HCT116 (cell line): ENCODE data around the gene GDPD3. TPM values are rescaled to one million over a fixed set of nuclear protein-coding genes. Genes with fewer than 3 reads are reported as not detected.

Experiments
- ATAC-seq: fragments of 200-7000 bp; cut with Tn5 transposase; 2 replicates; pipeline ENCODE4 v1.9.1; 2020; ENCODE audit warnings: mild to moderate bottlenecking, moderate library complexity
- BruUV-seq: library from RNA; stranded (reverse); fragments of 400-500 nt; replicated peaks from 2 replicates; lab custom pipeline; 2021; lab: Mats Ljungman, UMichigan
- CTCF ChIA-PET: fragments of 300-600 bp; sonication (Branson Sonifier 250); formaldehyde crosslinking; loops from one replicate; lab custom pipeline; 2021; ENCODE audit warnings: antibody characterized with exemption; lab: Charles Lee
- POLR2A ChIA-PET: fragments of 300-600, 350-600 bp; sonication (Branson Sonifier 250); formaldehyde crosslinking; loops from one replicate; lab custom pipeline; 2021; ENCODE audit warnings: antibody characterized with exemption; lab: Charles Lee
- RAD21 ChIA-PET, 2 experiments: fragments of 300-600 bp; sonication (Branson Sonifier 250); formaldehyde crosslinking; loops; one replicate each; lab custom pipeline; 2023; ENCODE audit warnings: low total read pairs in 2 of 2; ENCODE audit not compliant: uncharacterized antibody in 2 of 2, unreplicated experiment in 2 of 2, low non-redundant PET in 1 of 2; lab: Charles Lee
- DNase-seq: peaks from one replicate; pipeline ENCODE4 v3.0.0-alpha.2; 2010; ENCODE audit warnings: low read depth, low spot score
- H2AFZ ChIP-seq: fragments of 200-600 bp; shearing (Covaris generic), sonication (generic); 2 replicates; pipeline ENCODE4 v1.6.1; 2017; ENCODE audit warnings: low read depth, mixed run types, mixed read lengths, antibody characterized with exemption, low read length; ENCODE audit not compliant: poor library complexity, severe bottlenecking
- H3K27ac ChIP-seq: 2 replicates; pipeline ENCODE4 v1.5.1; 2012; ENCODE audit warnings: low read depth, low read length
- H3K27me3 ChIP-seq: fragments of 200-600 bp; sonication (generic); 2 replicates; pipeline ENCODE4 v1.6.1; 2016; ENCODE audit warnings: mixed run types, low read length, mixed read lengths; ENCODE audit not compliant: insufficient read depth
- H3K36me3 ChIP-seq, 2 experiments: fragments of 200-500 bp in 1 of 2; fragments of 200-600 bp in 1 of 2; sonication (Bioruptor generic) in 1 of 2; sonication (generic) in 1 of 2; 2 replicates each; pipeline versions ENCODE4 v1.5.1 to v1.6.1; 2014 to 2016; ENCODE audit warnings: low read length in 2 of 2, inconsistent platforms in 1 of 2, mixed read lengths in 1 of 2, mixed run types in 1 of 2; ENCODE audit not compliant: insufficient read depth in 2 of 2, control insufficient read depth in 1 of 2
- H3K4me1 ChIP-seq, 2 experiments: fragments of 200-600 bp in 1 of 2; sonication (generic) in 1 of 2; 2 replicates each; pipeline versions ENCODE4 v1.5.1 to v1.6.1; 2012 to 2017; ENCODE audit warnings: low read length in 2 of 2, inconsistent platforms in 1 of 2, mild to moderate bottlenecking in 1 of 2, mixed read lengths in 1 of 2, mixed run types in 1 of 2, moderate library complexity in 1 of 2; ENCODE audit not compliant: insufficient read depth in 2 of 2, control insufficient read depth in 1 of 2
- H3K4me2 ChIP-seq: fragments of 200-600 bp; sonication (generic); 2 replicates; pipeline ENCODE4 v1.6.1; 2017; ENCODE audit warnings: mixed run types, low read length, mixed read lengths
- H3K4me3 ChIP-seq, 2 experiments: fragments of 200-600 bp in 1 of 2; sonication (generic) in 1 of 2; replicated peaks in 1 of 2; 2 replicates each; pipeline ENCODE4 v1.5.1; 2011 to 2016; ENCODE audit warnings: low read length in 2 of 2, control low read depth in 1 of 2, low read depth in 1 of 2, mild to moderate bottlenecking in 1 of 2, mixed read lengths in 1 of 2, mixed run types in 1 of 2
- H3K79me2 ChIP-seq: fragments of 200-600 bp; sonication (generic); 2 replicates; pipeline ENCODE4 v1.6.1; 2017; ENCODE audit warnings: mild to moderate bottlenecking, mixed run types, low read length, moderate library complexity, mixed read lengths; ENCODE audit not compliant: insufficient read depth
- H3K9ac ChIP-seq: fragments of 200-600 bp; sonication (generic); 2 replicates; pipeline ENCODE4 v1.6.1; 2016; ENCODE audit warnings: low read length, mixed read lengths
- H3K9me2 ChIP-seq: fragments of 200-600 bp; sonication (generic), shearing (Covaris generic); 2 replicates; pipeline ENCODE4 v1.6.1; 2017; ENCODE audit warnings: mixed run types, mild to moderate bottlenecking, moderate library complexity; ENCODE audit not compliant: insufficient read depth
- H3K9me3 ChIP-seq, 2 experiments: fragments of 200-500 bp in 1 of 2; fragments of 200-600 bp in 1 of 2; sonication (Bioruptor generic) in 1 of 2; sonication (generic) in 1 of 2; 2 replicates each; pipeline ENCODE4 v1.6.1; 2014 to 2017; ENCODE audit warnings: low read length in 2 of 2, mixed read lengths in 2 of 2, inconsistent platforms in 1 of 2, low read depth in 1 of 2, mild to moderate bottlenecking in 1 of 2, mixed run types in 1 of 2, moderate library complexity in 1 of 2; ENCODE audit not compliant: control insufficient read depth in 1 of 2, insufficient read depth in 1 of 2
- H4K20me1 ChIP-seq: fragments of 200-600 bp; sonication (generic), shearing (Covaris generic); 2 replicates; pipeline ENCODE4 v1.6.1; 2017; ENCODE audit warnings: mixed run types, mild to moderate bottlenecking, moderate library complexity; ENCODE audit not compliant: insufficient read depth
- ATF3 ChIP-seq: IDR thresholded peaks from 2 replicates; pipeline ENCODE4 v1.6.1; 2012
- CBX3 ChIP-seq: IDR thresholded peaks from 2 replicates; pipeline ENCODE4 v1.6.1; 2012; ENCODE audit warnings: low read depth
- CTCF ChIP-seq, 3 experiments: fragments of 200-600 bp in 1 of 3; sonication (generic) in 1 of 3; IDR thresholded peaks in 2 of 3; conservative IDR thresholded peaks in 1 of 3; 2 replicates each; pipeline ENCODE4 v1.5.1; 2012 to 2017; ENCODE audit warnings: low read depth in 2 of 3, low read length in 2 of 3, antibody characterized with exemption in 1 of 3, borderline replicate concordance in 1 of 3, control low read depth in 1 of 3, mild to moderate bottlenecking in 1 of 3, mixed read lengths in 1 of 3, mixed run types in 1 of 3, moderate library complexity in 1 of 3; ENCODE audit not compliant: insufficient read depth in 1 of 3
- EGR1 ChIP-seq: IDR thresholded peaks from 2 replicates; pipeline ENCODE4 v1.6.1; 2012; ENCODE audit warnings: low read depth
- ELF1 ChIP-seq: IDR thresholded peaks from 2 replicates; pipeline ENCODE4 v1.6.1; 2012; ENCODE audit warnings: low read depth, borderline replicate concordance
- EZH2 ChIP-seq: fragments of 200-600 bp; sonication (generic); IDR thresholded peaks from 2 replicates; pipeline ENCODE4 v1.6.1; 2017; ENCODE audit warnings: antibody characterized with exemption, mixed run types
- EZH2phosphoT487 ChIP-seq: fragments of 200-600 bp; IDR thresholded peaks from 2 replicates; pipeline ENCODE4 v1.6.1; 2018; ENCODE audit warnings: antibody characterized with exemption, borderline replicate concordance
- FOSL1 ChIP-seq: IDR thresholded peaks from 2 replicates; pipeline ENCODE4 v1.6.1; 2012; ENCODE audit warnings: low read depth
- MAX ChIP-seq: IDR thresholded peaks from 2 replicates; pipeline ENCODE4 v1.6.1; 2012
- POLR2A ChIP-seq: IDR thresholded peaks from 2 replicates; pipeline ENCODE4 v1.7.0; 2011; ENCODE audit warnings: borderline replicate concordance; ENCODE audit not compliant: insufficient read depth, insufficient read length; ENCODE audit errors: extremely low read depth
- RAD21 ChIP-seq: IDR thresholded peaks from 2 replicates; pipeline ENCODE4 v1.6.1; 2012; ENCODE audit warnings: low read depth, mild to moderate bottlenecking
- REST ChIP-seq: IDR thresholded peaks from 2 replicates; pipeline ENCODE4 v1.6.1; 2012; ENCODE audit warnings: low read depth
- SP1 ChIP-seq: IDR thresholded peaks from 2 replicates; pipeline ENCODE4 v1.6.1; 2012; ENCODE audit warnings: low read depth
- SRF ChIP-seq: IDR thresholded peaks from 2 replicates; pipeline ENCODE4 v1.6.1; 2012; ENCODE audit warnings: low read depth
- TCF7L2 ChIP-seq: IDR thresholded peaks from 2 replicates; pipeline ENCODE4 v1.7.0; 2011; ENCODE audit warnings: borderline replicate concordance, inconsistent platforms; ENCODE audit not compliant: insufficient read depth, insufficient read length; ENCODE audit errors: extremely low read depth
- YY1 ChIP-seq: IDR thresholded peaks from 2 replicates; pipeline ENCODE4 v1.6.1; 2011; ENCODE audit warnings: low read length, low read depth, moderate library complexity, mild to moderate bottlenecking; ENCODE audit not compliant: insufficient replicate concordance; ENCODE audit errors: extremely low read depth
- ZFX ChIP-seq: fragments of 450-650 bp; IDR thresholded peaks from 2 replicates; pipeline ENCODE4 v1.6.1; 2017
- ZNF274 ChIP-seq: fragments of 200-500 bp; sonication (Bioruptor generic); IDR thresholded peaks from 2 replicates; pipeline ENCODE4 v1.6.1; 2014; ENCODE audit warnings: mild to moderate bottlenecking, low read depth, low read length, inconsistent platforms
- intact Hi-C: fragments of 100-400 bp; cut with micrococcal nuclease; formaldehyde crosslinking; loops from 2 replicates; pipeline ENCODE4 v1.10.0; 2022
- total RNA-seq: library from RNA; stranded (reverse); gene quantifications from one replicate; pipeline ENCODE4 v1.2.1, GENCODE V29; 2021; ENCODE audit not compliant: unreplicated experiment

GDPD3 gene
- total RNA-seq, 1 experiment from 2014 or later = 7.0 TPM

DNA sequence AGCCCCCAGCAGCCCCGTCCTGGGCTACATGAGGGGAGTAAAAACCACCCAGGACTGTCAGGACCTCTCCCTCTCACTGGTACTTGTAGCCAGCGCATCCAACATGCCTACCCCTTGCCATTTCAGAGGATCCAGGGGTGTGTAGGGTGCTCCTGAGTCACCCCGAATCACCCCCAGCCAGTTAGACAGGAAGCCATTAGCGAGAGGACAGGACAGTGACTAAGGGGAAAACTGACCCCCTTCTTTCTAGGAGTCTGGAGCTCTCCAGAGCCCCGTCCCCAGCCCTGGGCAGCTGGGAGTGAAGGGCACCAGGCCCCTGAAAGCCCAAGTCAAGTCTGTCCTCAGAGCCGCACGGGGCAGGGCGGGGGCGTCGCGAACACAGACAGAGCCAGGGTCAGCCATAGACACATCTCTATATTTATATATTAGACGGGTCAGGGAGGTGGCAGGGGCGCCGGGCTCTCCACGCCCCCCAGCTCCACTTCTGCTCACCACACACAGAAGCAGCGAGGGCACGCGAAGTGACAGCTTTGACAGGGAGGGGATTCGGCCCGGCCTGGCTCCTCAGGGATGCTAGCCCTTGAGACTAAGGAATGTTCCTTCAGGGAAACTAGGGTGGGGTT lies 485 bp upstream of the GDPD3 start:
- no peak for DNase-seq
- H3K9ac ChIP-seq = 0 out of 2 replicates have a peak overlapping the region, but pooled peaks have one; percentile 14
- ChIA-PET POLR2A (interaction anchor here (1.3 kb wide), 1 partner anchor 9 kb away, joined by 3 read pairs; the partner anchor contains the start of gene MAPK3), CTCF (interaction anchor here (0.6 to 0.8 kb wide), 2 partner anchors 58 to 296 kb away, joined by 3 read pairs; no protein-coding TSS in a partner anchor)
- intact Hi-C loops = no loop called here
- H3K4me2 ChIP-seq = peak overlapping the region; percentile 51
- no peaks in the 10 kb centered on the region for H4K20me1 ChIP-seq
- no peak overlapping the region for H3K4me3 ChIP-seq
- no peaks in the 10 kb centered on the region for H3K9me2 ChIP-seq
- H3K27ac ChIP-seq = no peak overlapping the region; the same call in 1 of the 2 replicates
- H3K36me3 ChIP-seq = no peaks in the 10 kb centered on the region; a peak in 1 of 4 replicates
- no peak for TF ChIP-seq REST
- TF ChIP-seq YY1 = no peak
- TF ChIP-seq SRF = no peak
- no peak for TF ChIP-seq EGR1
- no peak for TF ChIP-seq ZNF274
- TF ChIP-seq ATF3 = no peak
- TF ChIP-seq ZFX = no peak
- TF ChIP-seq EZH2 = no peak
- no peak for TF ChIP-seq ELF1
- TF ChIP-seq CTCF (IDR thresholded peaks at IDR 0.05 in 2 of 3, conservative IDR thresholded peaks at IDR 0.05 in 1 of 3; ENCODE audit: borderline replicate concordance in 1 of 3, insufficient read depth in 1 of 3, low read depth in 2 of 3, low read length in 2 of 3) = no peak
- TF ChIP-seq MAX = no peak
- TF ChIP-seq CBX3 = no peak
- TF ChIP-seq SP1 = no peak
- no peak for TF ChIP-seq RAD21
- TF ChIP-seq FOSL1 = no peak
- no peak for TF ChIP-seq POLR2A
- no peak for TF ChIP-seq EZH2phosphoT487
- no peak for TF ChIP-seq TCF7L2
- TF ChIP-seq, all 23 proteins: peak for 0
- H2AFZ ChIP-seq = no peak overlapping the region
- no peaks in the 10 kb centered on the region for H3K27me3 ChIP-seq
- no peaks in the 10 kb centered on the region for H3K79me2 ChIP-seq
- H3K4me1 ChIP-seq = peaks cover 15 to 39% of the 10 kb centered on the region in 2 experiments
- no peaks in the 10 kb centered on the region for H3K9me3 ChIP-seq
- 0 out of 2 replicates have a peak, but pooled peaks have one; percentile 1 for ATAC-seq
- BruUV-seq = no TSS peak
- RAD21 ChIA-PET = no interaction called here
